Nephron (organoid): ENCODE results near the gene SMAD2.
"Not testable (repeated sequence)": the region's sequence is repeated elsewhere in the genome, so short reads cannot be mapped to it uniquely, and the experiment has no call there.

Source experiments
- H3K27ac Mint-ChIP-seq, 3 experiments: 2 replicates each; pipeline ENCODE4 v1.8.0; 2020; ENCODE audit warnings: mixed read lengths in 3 of 3, mild to moderate bottlenecking in 2 of 3, moderate library complexity in 1 of 3
- H3K27me3 Mint-ChIP-seq: 2 replicates; pipeline ENCODE4 v1.8.0; 2021; ENCODE audit warnings: low read depth, mild to moderate bottlenecking, moderate library complexity, mixed read lengths
- H3K36me3 Mint-ChIP-seq: 2 replicates; pipeline ENCODE4 v1.8.0; 2020; ENCODE audit warnings: low read depth, mixed read lengths
- H3K4me1 Mint-ChIP-seq: 2 replicates; pipeline ENCODE4 v1.8.0; 2020; ENCODE audit warnings: mixed read lengths
- H3K4me3 Mint-ChIP-seq, 3 experiments: 2 replicates each; pipeline ENCODE4 v1.8.0; 2020; ENCODE audit warnings: mild to moderate bottlenecking in 3 of 3, mixed read lengths in 3 of 3, moderate library complexity in 2 of 3
- H3K9me3 Mint-ChIP-seq: 2 replicates; pipeline ENCODE4 v1.8.0; 2020; ENCODE audit warnings: mixed read lengths
- TF ChIP-seq, protein P1 (sequence below), 3 experiments: fragments of 200-600 bp; sonication (generic); IDR thresholded peaks; one replicate each; pipeline ENCODE4 v1.5.0; 2021; ENCODE audit warnings: antibody characterized with exemption in 3 of 3; ENCODE audit not compliant: unreplicated experiment in 3 of 3

SMAD2 gene

DNA sequence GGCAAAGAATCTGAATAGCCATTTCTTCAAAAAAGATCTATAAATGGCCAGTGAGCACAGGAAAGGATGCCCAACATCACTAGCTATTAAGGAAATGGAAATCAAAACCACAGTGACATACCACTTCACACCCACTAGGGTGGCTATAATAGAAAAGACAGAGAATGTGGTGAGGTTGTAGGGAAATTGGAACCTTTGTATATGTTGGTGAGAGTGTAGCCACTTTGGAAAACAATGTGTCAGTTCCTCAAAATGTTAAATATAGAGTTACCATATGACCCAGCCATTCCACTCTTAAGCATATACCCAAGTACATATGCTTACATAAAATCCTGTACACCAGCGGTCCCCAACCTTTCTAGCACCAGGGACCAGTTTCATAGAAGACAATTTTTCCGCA is 152.8 kb downstream of the SMAD2 start:
- peaks cover 6% of the 10 kb centered on the region for H3K27me3 Mint-ChIP-seq
- TF ChIP-seq, protein P1, sequence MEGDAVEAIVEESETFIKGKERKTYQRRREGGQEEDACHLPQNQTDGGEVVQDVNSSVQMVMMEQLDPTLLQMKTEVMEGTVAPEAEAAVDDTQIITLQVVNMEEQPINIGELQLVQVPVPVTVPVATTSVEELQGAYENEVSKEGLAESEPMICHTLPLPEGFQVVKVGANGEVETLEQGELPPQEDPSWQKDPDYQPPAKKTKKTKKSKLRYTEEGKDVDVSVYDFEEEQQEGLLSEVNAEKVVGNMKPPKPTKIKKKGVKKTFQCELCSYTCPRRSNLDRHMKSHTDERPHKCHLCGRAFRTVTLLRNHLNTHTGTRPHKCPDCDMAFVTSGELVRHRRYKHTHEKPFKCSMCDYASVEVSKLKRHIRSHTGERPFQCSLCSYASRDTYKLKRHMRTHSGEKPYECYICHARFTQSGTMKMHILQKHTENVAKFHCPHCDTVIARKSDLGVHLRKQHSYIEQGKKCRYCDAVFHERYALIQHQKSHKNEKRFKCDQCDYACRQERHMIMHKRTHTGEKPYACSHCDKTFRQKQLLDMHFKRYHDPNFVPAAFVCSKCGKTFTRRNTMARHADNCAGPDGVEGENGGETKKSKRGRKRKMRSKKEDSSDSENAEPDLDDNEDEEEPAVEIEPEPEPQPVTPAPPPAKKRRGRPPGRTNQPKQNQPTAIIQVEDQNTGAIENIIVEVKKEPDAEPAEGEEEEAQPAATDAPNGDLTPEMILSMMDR (IDR thresholded peaks at IDR 0.05; ENCODE audit: unreplicated experiment in 3 of 3): no peak
- H3K36me3 Mint-ChIP-seq: no peaks in the 10 kb centered on the region
- peaks cover 8% of the 10 kb centered on the region for H3K9me3 Mint-ChIP-seq
- no peaks in the 10 kb centered on the region for H3K4me1 Mint-ChIP-seq
- no peak overlapping the region for H3K4me3 Mint-ChIP-seq
- H3K27ac Mint-ChIP-seq: no peak overlapping the region

DNA sequence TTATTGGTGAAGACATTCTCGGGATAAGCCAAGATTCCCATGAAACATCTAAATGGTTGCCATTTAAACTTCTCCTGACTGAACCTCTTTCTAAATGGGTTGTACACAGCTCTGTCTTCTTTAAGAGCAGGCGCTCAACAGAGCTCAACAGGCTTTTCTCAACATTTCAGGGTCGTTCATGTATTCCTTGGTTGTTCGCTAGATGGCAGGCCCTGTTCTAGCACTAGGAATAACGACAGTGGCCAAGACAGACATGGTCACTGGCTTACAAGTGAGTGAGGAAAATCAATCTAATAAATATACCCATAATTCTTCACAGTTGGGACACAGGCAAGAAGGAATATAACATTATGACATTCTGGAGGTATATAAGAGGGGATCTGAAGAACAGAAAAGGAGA is 154.5 kb downstream of the SMAD2 start:
- Mint-ChIP-seq H3K27me3 (peaks cover 6% of the 10 kb centered on the region), H3K4me3 (no peak overlapping the region), H3K4me1 (no peaks in the 10 kb centered on the region), H3K27ac (no peak overlapping the region), H3K36me3 (no peaks in the 10 kb centered on the region), H3K9me3 (peaks cover under 1% of the 10 kb centered on the region)
- TF ChIP-seq, protein P1 (IDR thresholded peaks at IDR 0.05; ENCODE audit: unreplicated experiment in 3 of 3): no peak

DNA sequence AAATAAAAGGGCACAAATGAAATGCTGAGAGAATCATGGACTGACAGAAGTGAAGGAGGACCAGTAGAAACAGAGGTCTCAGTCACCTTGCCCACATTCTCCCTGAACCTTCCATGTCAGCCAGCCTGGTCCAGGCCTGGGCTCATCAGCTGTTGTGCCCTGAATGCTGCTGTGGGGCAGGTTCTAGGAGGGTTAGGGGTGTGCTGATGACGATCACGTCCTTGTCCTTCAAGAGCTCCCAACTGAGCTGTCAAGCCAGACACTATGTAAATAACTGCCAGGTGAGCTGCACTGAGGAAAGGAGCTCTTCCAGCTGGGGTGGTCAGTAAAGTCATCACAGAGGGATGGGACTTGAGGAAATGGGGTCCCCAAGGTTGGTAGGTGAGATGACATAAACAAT is 156.5 kb downstream of the SMAD2 start:
- H3K9me3 Mint-ChIP-seq: no peaks in the 10 kb centered on the region
- H3K4me3 Mint-ChIP-seq: no peak overlapping the region
- no peak overlapping the region for H3K27ac Mint-ChIP-seq
- H3K36me3 Mint-ChIP-seq: no peaks in the 10 kb centered on the region
- peaks cover 9% of the 10 kb centered on the region for H3K27me3 Mint-ChIP-seq
- TF ChIP-seq, protein P1 (IDR thresholded peaks at IDR 0.05; ENCODE audit: unreplicated experiment in 3 of 3): no peak
- H3K4me1 Mint-ChIP-seq: no peaks in the 10 kb centered on the region

DNA sequence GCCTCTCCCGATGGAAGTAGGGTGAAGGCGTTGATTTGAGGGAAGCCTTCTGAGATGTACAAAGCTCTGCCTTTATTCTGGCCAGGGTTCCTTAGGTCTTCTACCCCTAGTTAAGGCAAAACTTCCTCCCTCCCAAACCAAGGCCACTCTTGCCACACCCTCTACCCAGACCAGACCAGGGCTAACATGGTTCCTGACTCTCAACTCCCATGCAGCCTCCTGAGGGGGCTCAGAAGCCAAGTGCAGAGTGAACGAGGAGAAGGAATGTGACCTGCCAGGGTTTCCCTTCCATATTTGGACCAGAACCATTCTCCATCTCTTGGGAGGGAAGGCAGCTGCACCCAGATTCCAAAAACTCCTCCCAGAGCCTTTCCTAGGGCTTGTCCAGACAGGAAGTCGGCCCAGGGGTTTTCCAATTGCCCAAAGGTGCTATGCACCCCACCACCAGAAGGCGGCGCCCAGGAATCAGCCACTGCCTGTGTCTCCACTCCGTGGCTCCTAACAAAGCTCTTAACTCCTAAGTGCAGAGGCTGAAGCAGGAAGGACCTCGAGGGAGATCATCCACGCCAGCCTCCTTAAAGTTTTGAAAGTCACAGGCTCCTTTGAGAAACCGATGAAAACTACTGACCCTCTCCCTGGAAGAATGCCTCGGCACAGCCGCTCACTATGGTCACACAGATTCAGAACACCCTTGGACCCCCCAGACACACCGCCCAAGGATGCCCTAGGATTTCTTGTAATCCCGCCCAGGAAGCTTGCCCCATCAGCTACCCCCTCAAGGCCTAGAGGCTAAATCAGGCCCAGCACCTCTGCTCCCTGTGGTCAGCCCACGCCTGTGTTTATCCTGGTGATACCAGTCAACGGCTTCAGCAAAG is 157.8 kb downstream of the SMAD2 start:
- no peaks in the 10 kb centered on the region for H3K9me3 Mint-ChIP-seq
- H3K27me3 Mint-ChIP-seq: peaks cover 9% of the 10 kb centered on the region
- H3K4me3 Mint-ChIP-seq: no peak overlapping the region
- H3K27ac Mint-ChIP-seq: no peak overlapping the region
- H3K36me3 Mint-ChIP-seq: no peaks in the 10 kb centered on the region
- H3K4me1 Mint-ChIP-seq: no peaks in the 10 kb centered on the region
- TF ChIP-seq, protein P1 (IDR thresholded peaks at IDR 0.05; ENCODE audit: unreplicated experiment in 3 of 3): peak in 2 of 3 experiments; percentile 32 to 36

DNA sequence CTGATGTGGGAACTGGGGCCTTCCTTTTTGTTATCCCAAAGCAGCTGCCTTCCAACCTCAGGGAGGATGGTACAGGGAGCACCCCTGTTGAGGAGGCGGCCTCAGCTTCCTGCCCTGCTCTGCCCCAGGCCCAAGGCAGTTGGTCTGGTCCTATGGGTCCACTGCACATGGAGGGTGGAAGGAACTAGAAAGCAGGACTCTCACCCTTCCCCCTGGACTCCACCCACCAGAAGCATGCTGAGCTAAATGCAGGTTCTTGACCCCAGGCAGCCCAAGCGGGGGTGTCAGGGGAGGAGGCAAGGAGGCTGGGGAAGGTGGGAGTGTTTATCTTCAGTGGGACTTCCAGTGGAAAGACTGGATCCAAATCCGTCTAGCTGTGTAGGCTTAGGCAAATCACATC is 158.5 kb downstream of the SMAD2 start:
- H3K36me3 Mint-ChIP-seq: no peaks in the 10 kb centered on the region
- H3K4me3 Mint-ChIP-seq: no peak overlapping the region
- no peaks in the 10 kb centered on the region for H3K4me1 Mint-ChIP-seq
- peaks cover 9% of the 10 kb centered on the region for H3K27me3 Mint-ChIP-seq
- TF ChIP-seq, protein P1 (IDR thresholded peaks at IDR 0.05; ENCODE audit: unreplicated experiment in 3 of 3): no peak
- no peaks in the 10 kb centered on the region for H3K9me3 Mint-ChIP-seq
- H3K27ac Mint-ChIP-seq: no peak overlapping the region

DNA sequence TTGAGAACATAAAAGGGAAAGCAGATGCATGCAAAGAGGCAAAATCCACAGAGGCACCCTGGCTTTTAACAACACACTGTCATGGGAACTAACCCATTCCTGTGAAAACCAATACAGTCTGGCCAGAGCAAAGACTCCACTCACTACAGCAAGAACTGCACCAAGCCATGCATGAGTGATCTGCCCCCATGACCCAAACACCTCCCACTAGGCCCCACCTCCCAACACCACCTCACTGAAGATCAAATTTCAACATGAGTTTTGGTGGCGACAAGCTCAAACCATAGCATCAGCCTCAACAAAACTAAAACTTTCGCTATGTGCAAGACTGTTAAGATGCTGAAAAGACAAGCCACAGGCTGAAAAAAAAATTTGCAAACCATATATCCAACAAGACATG is 162.8 kb downstream of the SMAD2 start:
- Mint-ChIP-seq H3K4me1 (no peaks in the 10 kb centered on the region), H3K9me3 (no peaks in the 10 kb centered on the region), H3K27me3 (peaks cover 3% of the 10 kb centered on the region), H3K27ac (no peak overlapping the region), H3K4me3 (no peak overlapping the region), H3K36me3 (no peaks in the 10 kb centered on the region)
- TF ChIP-seq, protein P1 (IDR thresholded peaks at IDR 0.05; ENCODE audit: unreplicated experiment in 3 of 3): no peak

DNA sequence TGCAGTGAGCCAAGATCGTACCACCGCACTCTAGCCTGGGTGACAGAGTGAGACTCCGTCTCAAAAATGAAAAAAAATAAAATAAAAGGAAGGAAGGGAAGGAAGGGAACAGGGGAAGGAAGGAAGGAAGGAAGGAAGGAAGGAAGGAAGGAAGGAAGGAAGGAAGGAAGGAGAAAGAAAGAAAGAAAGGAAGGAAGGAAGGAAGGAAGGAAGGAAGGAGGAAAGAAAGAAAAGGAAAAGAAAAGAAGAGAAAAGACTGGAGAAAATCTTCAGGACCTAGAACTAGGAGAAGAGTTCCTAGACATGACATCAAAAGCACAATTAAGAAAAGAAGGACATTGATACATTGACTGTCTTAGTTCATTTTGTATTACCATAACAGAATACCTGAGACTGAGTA is 163.3 kb downstream of the SMAD2 start:
- not testable (repeated sequence) for H3K4me1 Mint-ChIP-seq, H3K4me3 Mint-ChIP-seq, H3K27me3 Mint-ChIP-seq, H3K27ac Mint-ChIP-seq, H3K9me3 Mint-ChIP-seq, H3K36me3 Mint-ChIP-seq
